ENCODE measurements around the gene TTLL12. TPM values are rescaled to one million over a fixed set of nuclear protein-coding genes. Genes with fewer than 3 reads are reported as not detected.

TTLL12 gene
- total RNA-seq, 2 experiments from 2014 or later, result 30.4 to 30.6 TPM

- no peaks in the 10 kb centered on the region for H3K27me3 Mint-ChIP-seq
- DNase-seq, result no peak
- H3K4me3 Mint-ChIP-seq, result no peak overlapping the region
- POLR2A ChIA-PET, result no interaction called here
- peaks cover 5% of the 10 kb centered on the region for H3K4me1 Mint-ChIP-seq
- ATAC-seq (ENCODE audit: low read depth), result no peak
- H3K27ac Mint-ChIP-seq, result no peak overlapping the region
- H3K9me3 Mint-ChIP-seq, result no peaks in the 10 kb centered on the region
- H3K36me3 Mint-ChIP-seq, result no peaks in the 10 kb centered on the region
Measured at GRCh38 chr22:43210631-43211515, 23.9 kb upstream of the TTLL12 start.

GRCh38 chr22:43209971-43210370, 23.0 kb upstream of the TTLL12 start:
- DNase-seq (no peak), ATAC-seq (ENCODE audit: low read depth) (no peak)
- H3K4me1 Mint-ChIP-seq, result peaks cover 5% of the 10 kb centered on the region
- no peaks in the 10 kb centered on the region for H3K9me3 Mint-ChIP-seq
- H3K4me3 Mint-ChIP-seq, result no peak overlapping the region
- no peaks in the 10 kb centered on the region for H3K27me3 Mint-ChIP-seq
- no peaks in the 10 kb centered on the region for H3K36me3 Mint-ChIP-seq
- no peak overlapping the region for H3K27ac Mint-ChIP-seq
- POLR2A ChIA-PET, result no interaction called here

DNA sequence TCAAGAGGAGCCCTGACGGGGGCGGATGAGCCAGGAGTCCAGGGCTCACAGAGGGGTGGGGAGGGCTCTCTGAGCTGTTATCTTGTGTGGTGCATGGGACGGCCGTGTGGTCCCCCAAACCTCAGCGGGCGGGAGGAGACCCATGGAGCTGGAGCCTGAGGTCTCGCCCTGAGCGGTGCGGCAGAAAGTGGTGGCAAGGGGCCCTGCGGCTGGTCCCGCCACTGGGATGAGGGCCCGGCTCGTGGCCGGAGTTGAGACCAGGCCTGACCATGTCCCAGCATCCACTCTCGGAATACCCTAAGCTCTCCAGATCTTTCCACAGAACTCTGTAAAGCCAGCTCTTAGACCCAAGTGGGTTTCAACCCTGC, 22.6 kb upstream of the TTLL12 start:
- ATAC-seq (ENCODE audit: low read depth) (no peak), DNase-seq (no peak)
- POLR2A ChIA-PET, result no interaction called here
- H3K27ac Mint-ChIP-seq, result no peak overlapping the region
- H3K27me3 Mint-ChIP-seq, result no peaks in the 10 kb centered on the region
- H3K4me3 Mint-ChIP-seq, result no peak overlapping the region
- H3K4me1 Mint-ChIP-seq, result peaks cover 5% of the 10 kb centered on the region
- no peaks in the 10 kb centered on the region for H3K36me3 Mint-ChIP-seq
- no peaks in the 10 kb centered on the region for H3K9me3 Mint-ChIP-seq

DNA sequence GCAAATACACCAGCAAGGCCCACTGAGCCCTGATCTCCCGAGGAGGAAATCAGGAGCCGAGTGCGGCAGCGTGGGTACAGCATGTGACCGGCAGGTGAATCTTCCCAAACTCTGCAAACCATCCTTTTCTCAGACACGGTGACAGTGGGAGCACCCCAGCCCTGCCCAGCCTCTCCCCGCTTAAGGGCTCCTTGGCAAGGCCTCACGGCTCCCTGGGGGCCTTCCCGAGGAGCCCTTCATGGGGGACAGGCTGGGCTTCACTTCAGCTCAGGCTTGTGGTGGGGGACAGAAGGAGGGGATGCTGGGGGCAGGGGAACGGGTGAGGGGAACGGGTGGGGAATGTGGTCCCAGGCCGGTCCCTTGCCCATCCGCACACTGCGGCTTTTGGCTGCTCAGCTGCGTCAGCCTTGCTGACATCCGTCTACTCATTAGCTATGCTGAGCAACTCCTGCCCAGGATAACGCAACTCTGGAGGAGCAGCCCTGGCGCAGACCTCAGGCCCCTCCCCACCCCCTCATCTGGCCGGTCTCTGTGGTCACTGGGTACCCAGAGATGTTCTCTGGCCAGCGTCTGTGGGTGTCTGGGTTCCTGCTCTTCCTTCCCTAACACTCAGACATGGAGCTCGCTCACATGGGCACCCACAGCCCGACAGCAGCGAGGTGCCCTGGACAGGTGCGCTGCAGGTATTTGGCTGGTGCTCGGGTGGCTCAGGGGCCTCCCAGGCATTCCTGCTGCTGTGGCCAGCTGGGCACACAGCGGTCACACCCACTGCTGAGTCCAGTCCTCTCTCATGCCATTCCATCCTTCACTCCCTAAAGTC, 22.0 kb upstream of the TTLL12 start:
- H3K9me3 Mint-ChIP-seq, result no peaks in the 10 kb centered on the region
- no peak overlapping the region for H3K27ac Mint-ChIP-seq
- ATAC-seq (ENCODE audit: low read depth) (no peak), DNase-seq (no peak)
- no peaks in the 10 kb centered on the region for H3K27me3 Mint-ChIP-seq
- H3K4me1 Mint-ChIP-seq, result peaks cover 5% of the 10 kb centered on the region
- POLR2A ChIA-PET, result no interaction called here
- no peak overlapping the region for H3K4me3 Mint-ChIP-seq
- H3K36me3 Mint-ChIP-seq, result no peaks in the 10 kb centered on the region

DNA sequence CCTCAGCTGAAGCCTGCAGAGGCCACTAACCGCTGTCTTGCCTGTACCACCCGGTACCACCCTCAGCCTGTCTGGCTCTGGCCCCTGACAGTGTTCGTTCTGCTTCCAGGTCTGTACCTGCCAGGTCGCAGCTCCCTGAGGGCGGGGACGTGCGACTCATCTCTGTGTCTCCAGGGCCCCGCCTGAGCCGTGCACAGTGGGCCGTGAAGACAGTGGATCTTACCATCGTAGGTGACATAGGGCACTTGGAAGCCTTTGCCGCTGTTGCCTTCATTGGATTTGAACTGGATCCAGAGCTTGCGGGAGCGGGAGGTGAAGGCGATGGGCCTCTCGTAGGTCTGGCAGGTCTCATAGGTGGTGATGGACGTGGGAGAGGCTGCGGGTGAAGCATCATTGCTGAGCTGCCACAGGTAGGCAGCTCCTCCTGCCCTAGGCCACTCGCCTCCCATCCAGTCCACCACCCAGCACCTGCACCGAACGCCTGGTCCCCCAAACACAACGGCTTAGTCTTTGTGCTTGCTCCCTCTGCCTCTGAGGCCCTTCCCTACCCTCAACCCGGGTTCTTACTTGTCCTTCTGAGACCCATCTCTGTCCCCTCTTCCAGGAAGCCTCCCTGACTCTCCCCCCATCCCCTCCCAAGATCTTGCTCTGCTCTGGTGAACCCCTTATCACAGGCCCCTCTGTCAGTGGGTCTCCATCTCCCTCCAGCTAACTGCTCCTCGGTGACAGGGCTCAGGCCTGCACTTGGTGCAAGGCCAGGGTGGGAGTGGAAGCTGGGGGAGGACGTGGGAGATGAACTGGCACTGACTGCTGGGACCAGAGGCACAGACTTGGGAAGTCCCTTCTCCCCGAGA, 21.1 kb upstream of the TTLL12 start:
- H3K9me3 Mint-ChIP-seq, result no peaks in the 10 kb centered on the region
- no peaks in the 10 kb centered on the region for H3K36me3 Mint-ChIP-seq

DNA sequence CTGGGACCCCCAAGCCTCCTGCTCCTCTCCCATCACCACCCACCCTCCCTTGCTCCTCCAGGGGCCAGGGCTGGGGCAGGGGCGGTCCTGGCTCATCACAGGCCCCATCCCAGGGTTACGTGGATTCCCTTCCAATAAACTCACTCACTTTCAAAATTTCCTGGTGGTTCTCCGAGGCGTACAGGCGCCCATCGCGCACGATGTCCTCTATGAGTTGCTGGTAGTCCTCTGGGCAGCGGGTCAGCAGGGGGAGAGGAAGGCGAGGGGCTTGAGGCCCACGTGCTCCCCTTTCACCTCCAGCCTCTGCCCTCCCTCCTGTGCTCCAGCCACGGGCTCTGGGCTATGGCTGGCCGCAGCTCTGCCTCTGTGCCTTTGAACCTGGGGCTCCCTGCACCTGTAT, 20.5 kb upstream of the TTLL12 start:
- no peak for DNase-seq
- POLR2A ChIA-PET, result no interaction called here
- Mint-ChIP-seq H3K27me3 (no peaks in the 10 kb centered on the region), H3K4me3 (no peak overlapping the region), H3K4me1 (peaks cover 5% of the 10 kb centered on the region), H3K36me3 (no peaks in the 10 kb centered on the region), H3K27ac (no peak overlapping the region), H3K9me3 (no peaks in the 10 kb centered on the region)
- ATAC-seq (ENCODE audit: low read depth), result no peak

More for the DNA sequence above, 21.1 kb upstream of the TTLL12 start:
- POLR2A ChIA-PET, result no interaction called here
- no peak for DNase-seq
- no peak for ATAC-seq (ENCODE audit: low read depth)
- Mint-ChIP-seq H3K27me3 (no peaks in the 10 kb centered on the region), H3K4me3 (no peak overlapping the region), H3K4me1 (peaks cover 5% of the 10 kb centered on the region), H3K27ac (no peak overlapping the region)

DNA sequence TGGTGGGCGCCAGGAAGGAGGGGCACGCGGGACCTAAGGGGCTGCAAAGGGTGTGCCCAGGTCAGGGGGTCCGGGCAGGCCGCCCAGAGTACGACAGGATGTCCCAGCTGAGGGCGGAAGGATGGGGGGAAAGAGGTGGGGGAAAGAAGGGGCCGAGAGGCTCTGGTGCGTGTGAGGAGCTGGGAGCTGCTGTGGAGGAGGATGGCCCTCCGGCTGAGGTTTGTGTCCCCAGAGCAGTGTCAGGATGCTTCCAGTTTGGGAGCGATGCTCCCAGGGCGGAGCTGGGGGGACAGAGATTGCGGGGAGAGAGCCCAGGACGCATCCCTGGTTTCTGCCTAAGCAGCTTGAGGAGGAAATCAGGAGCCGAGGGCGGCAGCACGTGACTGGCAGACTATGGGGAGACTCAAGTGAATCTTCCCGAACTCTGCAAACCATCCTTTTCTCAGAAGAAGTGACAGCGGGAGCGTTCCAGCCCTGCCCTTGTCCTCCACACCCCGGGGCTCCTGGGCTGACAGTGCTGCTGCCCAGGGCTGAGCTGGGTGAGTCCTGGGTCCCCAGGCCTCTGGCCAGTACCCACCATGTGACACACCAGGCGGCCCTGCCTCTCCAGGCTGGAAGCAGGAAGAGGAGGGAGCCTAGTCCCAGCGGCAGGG, 19.7 kb upstream of the TTLL12 start:
- DNase-seq (no peak), ATAC-seq (ENCODE audit: low read depth) (no peak)
- no peaks in the 10 kb centered on the region for H3K27me3 Mint-ChIP-seq
- peaks cover 5% of the 10 kb centered on the region for H3K4me1 Mint-ChIP-seq
- no peaks in the 10 kb centered on the region for H3K36me3 Mint-ChIP-seq
- POLR2A ChIA-PET, result interaction anchor here (0.5 kb wide), 1 partner anchor 19 kb away, joined by 3 read pairs; no protein-coding TSS in a partner anchor
- H3K27ac Mint-ChIP-seq, result no peak overlapping the region
- no peaks in the 10 kb centered on the region for H3K9me3 Mint-ChIP-seq
- no peak overlapping the region for H3K4me3 Mint-ChIP-seq

- DNase-seq (no peak), ATAC-seq (ENCODE audit: low read depth) (no peak)
- Mint-ChIP-seq H3K4me1 (peaks cover 5% of the 10 kb centered on the region), H3K27me3 (no peaks in the 10 kb centered on the region), H3K36me3 (no peaks in the 10 kb centered on the region), H3K9me3 (no peaks in the 10 kb centered on the region), H3K4me3 (no peak overlapping the region), H3K27ac (no peak overlapping the region)
- POLR2A ChIA-PET, result interaction anchor here (0.5 kb wide), 1 partner anchor 18 kb away, joined by 3 read pairs; no protein-coding TSS in a partner anchor
Measured at GRCh38 chr22:43205748-43206508, 19.0 kb upstream of the TTLL12 start.

- H3K27me3 Mint-ChIP-seq, result no peaks in the 10 kb centered on the region
- no peak for ATAC-seq (ENCODE audit: low read depth)
Measured at GRCh38 chr22:43205261-43205691, 18.3 kb upstream of the TTLL12 start.

GRCh38 chr22:43203471-43203981, 16.6 kb upstream of the TTLL12 start:
- Mint-ChIP-seq H3K36me3 (no peaks in the 10 kb centered on the region), H3K9me3 (no peaks in the 10 kb centered on the region), H3K27ac (no peak overlapping the region), H3K4me1 (peaks cover 5% of the 10 kb centered on the region), H3K27me3 (no peaks in the 10 kb centered on the region), H3K4me3 (no peak overlapping the region)
- POLR2A ChIA-PET, result no interaction called here
- ATAC-seq (ENCODE audit: low read depth) (no peak), DNase-seq (no peak)

More at GRCh38 chr22:43205261-43205691, 18.3 kb upstream of the TTLL12 start:
- Mint-ChIP-seq H3K4me1 (peaks cover 5% of the 10 kb centered on the region), H3K4me3 (no peak overlapping the region), H3K27ac (no peak overlapping the region), H3K36me3 (no peaks in the 10 kb centered on the region), H3K9me3 (no peaks in the 10 kb centered on the region)
- POLR2A ChIA-PET, result no interaction called here
- DNase-seq, result no peak

- no peak for ATAC-seq (ENCODE audit: low read depth)
- H3K27ac Mint-ChIP-seq, result no peak overlapping the region
Measured at GRCh38 chr22:43202756-43203410, 15.9 kb upstream of the TTLL12 start.

GRCh38 chr22:43202326-43202725, 15.4 kb upstream of the TTLL12 start:
- no peak for DNase-seq
- no peaks in the 10 kb centered on the region for H3K9me3 Mint-ChIP-seq
- no peak overlapping the region for H3K4me3 Mint-ChIP-seq
- POLR2A ChIA-PET, result interaction anchor here (1.0 kb wide), 1 partner anchor 14 kb away, joined by 5 read pairs; no protein-coding TSS in a partner anchor
- H3K36me3 Mint-ChIP-seq, result no peaks in the 10 kb centered on the region
- H3K4me1 Mint-ChIP-seq, result peaks cover 5% of the 10 kb centered on the region
- no peaks in the 10 kb centered on the region for H3K27me3 Mint-ChIP-seq
- no peak for ATAC-seq (ENCODE audit: low read depth)
- no peak overlapping the region for H3K27ac Mint-ChIP-seq

More at GRCh38 chr22:43202756-43203410, 15.9 kb upstream of the TTLL12 start:
- H3K4me1 Mint-ChIP-seq, result peaks cover 5% of the 10 kb centered on the region
- no peaks in the 10 kb centered on the region for H3K36me3 Mint-ChIP-seq
- POLR2A ChIA-PET, result no interaction called here
- no peak overlapping the region for H3K4me3 Mint-ChIP-seq
- no peak for DNase-seq
- H3K9me3 Mint-ChIP-seq, result no peaks in the 10 kb centered on the region
- H3K27me3 Mint-ChIP-seq, result no peaks in the 10 kb centered on the region
